Stimulated activated CD8-positive, alpha-beta memory T cell treated with anti-CD3 and anti-CD28 coated beads, Interleukin-4, amount 100 ng/mL, for 1 hour (primary cell): ENCODE results near the gene FMN2.

ENCODE experiments used
- DNase-seq, 2 donors: peaks; one replicate each; pipeline ENCODE4 v3.0.0-alpha.2; 2020; ENCODE audit warnings: low read depth in 2 of 2, low spot score in 1 of 2

The FMN2 gene

GRCh38 chr1:240349695-240350094 is 258.0 kb downstream of the FMN2 start:
- DNase-seq, result no peak

GRCh38 chr1:240350910-240351331 is 259.2 kb downstream of the FMN2 start:
- no peak for DNase-seq

GRCh38 chr1:240351690-240352089 is 260.0 kb downstream of the FMN2 start:
- DNase-seq, result no peak

GRCh38 chr1:240352769-240353168 is 261.1 kb downstream of the FMN2 start:
- no peak for DNase-seq

GRCh38 chr1:240356568-240356967 is 264.9 kb downstream of the FMN2 start:
- DNase-seq, result no peak

GRCh38 chr1:240362046-240362445 is 270.4 kb downstream of the FMN2 start:
- DNase-seq, result no peak

GRCh38 chr1:240362826-240363225 is 271.1 kb downstream of the FMN2 start:
- no peak for DNase-seq

GRCh38 chr1:240363315-240363714 is 271.6 kb downstream of the FMN2 start:
- DNase-seq, result no peak

- DNase-seq, result no peak
These were observed 272.2 kb downstream of the FMN2 start for GRCh38 chr1:240363914-240364313.

- no peak for DNase-seq
These were observed 275.0 kb downstream of the FMN2 start for GRCh38 chr1:240366636-240367035.

- no peak for DNase-seq
These were observed 293.9 kb downstream of the FMN2 start for GRCh38 chr1:240385551-240385950.

GRCh38 chr1:240385985-240386978 is 294.6 kb downstream of the FMN2 start:
- DNase-seq, result no peak

- no peak for DNase-seq
These were observed 295.4 kb downstream of the FMN2 start for GRCh38 chr1:240387051-240387450.

- no peak for DNase-seq
These were observed 300.1 kb downstream of the FMN2 start for GRCh38 chr1:240391660-240392260.

- no peak for DNase-seq
These were observed 302.7 kb downstream of the FMN2 start for GRCh38 chr1:240394353-240394752.

GRCh38 chr1:240395336-240395735 is 303.7 kb downstream of the FMN2 start:
- DNase-seq, result no peak

GRCh38 chr1:240399381-240399780 is 307.7 kb downstream of the FMN2 start:
- no peak for DNase-seq

- no peak for DNase-seq
These were observed 310.0 kb downstream of the FMN2 start for GRCh38 chr1:240401731-240402130.

- no peak for DNase-seq
These were observed 310.6 kb downstream of the FMN2 start for GRCh38 chr1:240402326-240402725.

- no peak for DNase-seq
These were observed 312.6 kb downstream of the FMN2 start for GRCh38 chr1:240404286-240404685.

GRCh38 chr1:240405751-240406150 is 314.1 kb downstream of the FMN2 start:
- DNase-seq, result no peak

GRCh38 chr1:240407407-240407806 is 315.7 kb downstream of the FMN2 start:
- no peak for DNase-seq
